ENCODE data around the gene XRCC1. TPM values are rescaled to one million over a fixed set of nuclear protein-coding genes. Genes with fewer than 3 reads are reported as not detected.
"Not testable (repeated sequence)": the region's sequence is repeated elsewhere in the genome, so short reads cannot be mapped to it uniquely, and the experiment has no call there.

Gene XRCC1
- total and polyA plus RNA-seq, 3 experiments from 2014 or later: 31.4 to 37.2 (median 37.0) TPM

DNA sequence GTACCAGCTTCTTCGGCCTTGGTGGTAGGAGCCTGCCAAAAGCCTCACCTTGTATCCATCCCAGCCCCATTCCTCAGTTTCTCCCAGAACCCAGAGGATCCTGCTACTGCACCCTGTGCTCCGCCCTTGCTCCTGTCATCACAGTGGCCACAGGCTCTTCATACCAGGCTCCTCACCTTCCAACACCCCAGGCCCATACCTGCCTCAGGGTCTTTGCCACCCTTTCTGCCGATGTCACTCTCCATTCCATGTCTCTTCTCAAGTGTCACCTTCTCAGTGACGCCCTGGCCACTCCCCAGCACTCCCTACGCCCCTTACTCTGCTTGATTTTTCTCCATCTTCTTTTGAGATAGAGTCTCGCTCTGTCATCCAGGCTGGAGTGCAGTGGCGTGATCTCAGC is 34.5 kb upstream of the XRCC1 start:
- ChIA-PET CTCF (interaction anchor here (1.3 kb wide), 1 partner anchor 55 kb away, joined by 3 read pairs; no protein-coding TSS in a partner anchor), POLR2A (no interaction called here)
- H3K27ac Mint-ChIP-seq: peak overlapping the region in 4 of 8 donors; percentile 27 to 66 (median 42)

DNA sequence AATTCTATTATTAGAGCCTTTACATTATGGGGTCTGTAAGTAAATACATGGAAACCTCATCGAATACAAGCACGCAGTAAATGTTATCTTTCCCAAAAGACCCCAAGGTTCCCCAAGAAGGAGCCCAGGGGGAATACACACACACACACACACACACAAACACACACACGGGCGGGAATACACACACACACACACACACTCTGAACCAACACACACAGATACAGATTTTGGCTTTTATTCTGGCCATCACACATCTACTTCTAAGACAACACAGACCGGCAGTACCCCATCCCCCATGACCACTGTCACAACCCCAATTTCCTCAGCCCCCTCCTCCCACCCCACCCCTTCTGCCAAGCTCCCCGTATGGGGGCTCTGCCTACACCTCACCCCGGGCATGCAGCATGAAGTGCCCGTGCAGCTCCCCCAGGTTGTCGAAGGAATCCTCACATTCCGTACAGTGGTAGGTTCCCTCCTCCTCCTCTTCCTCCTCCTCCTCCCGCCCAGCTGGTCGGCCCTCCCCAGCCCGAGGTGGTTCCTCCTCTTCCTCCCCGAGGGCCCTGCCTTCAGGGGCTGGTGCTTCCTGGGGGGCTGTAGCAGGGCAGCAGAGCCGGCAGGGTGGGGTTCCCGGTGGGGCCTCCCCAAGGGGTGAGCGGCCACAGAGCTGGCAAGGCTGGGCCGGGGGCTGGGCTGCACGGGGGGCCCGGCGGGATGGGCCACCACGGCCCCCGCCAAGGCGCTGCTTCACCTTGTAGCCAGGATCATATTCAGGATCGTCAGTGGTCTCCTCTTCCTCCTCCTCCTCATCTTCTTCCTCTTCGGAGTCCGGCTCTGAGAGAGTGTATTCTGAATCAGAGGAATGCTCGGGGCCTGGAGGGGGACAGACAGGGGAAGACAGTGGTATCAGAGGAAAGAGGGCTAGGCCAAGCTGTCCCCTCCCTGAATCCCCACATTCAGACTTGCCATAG is 32.2 kb upstream of the XRCC1 start:
- no peak overlapping the region for H3K4me3 Mint-ChIP-seq
- no peak for DNase-seq
- no peaks in the 10 kb centered on the region for H3K9me3 ChIP-seq (ENCODE audit: low read length)
- no peaks in the 10 kb centered on the region for H3K27me3 ChIP-seq (ENCODE audit: insufficient read depth, low read length, poor library complexity, severe bottlenecking)
- peak overlapping the region in 5 of 8 donors; percentile 6 to 90 (median 56) for H3K27ac Mint-ChIP-seq
- no peaks in the 10 kb centered on the region for H3K4me1 ChIP-seq (ENCODE audit: insufficient read depth, low read length)
- CTCF ChIA-PET: interaction anchor here (1.1 to 1.3 kb wide), 2 partner anchors 12 to 48 kb away, joined by 3 read pairs; partner anchors contain the start of gene IRGQ
- H3K27ac ChIP-seq (ENCODE audit: low read depth, low read length): no peak overlapping the region
- H3K36me3 Mint-ChIP-seq: peaks cover 0 to 51% (median 11%) of the 10 kb centered on the region in 3 donors
- H3K27me3 Mint-ChIP-seq: no peaks in the 10 kb centered on the region
- no peak overlapping the region for H3K4me3 ChIP-seq (ENCODE audit: low read length)
- H3K4me1 Mint-ChIP-seq: peaks cover 8 to 13% (median 12%) of the 10 kb centered on the region in 3 donors
- POLR2A ChIA-PET: no interaction called here
- no peaks in the 10 kb centered on the region for H3K9me3 Mint-ChIP-seq
- H3K36me3 ChIP-seq (ENCODE audit: insufficient read depth, low read length): peaks cover 5% of the 10 kb centered on the region

More for the DNA sequence above, 34.5 kb upstream of the XRCC1 start:
- H3K27me3 Mint-ChIP-seq: no peaks in the 10 kb centered on the region
- peaks cover 25 to 32% (median 26%) of the 10 kb centered on the region in 3 donors for H3K4me1 Mint-ChIP-seq
- H3K36me3 Mint-ChIP-seq: peaks cover 0 to 60% (median 16%) of the 10 kb centered on the region in 3 donors
- no peak overlapping the region for H3K4me3 Mint-ChIP-seq
- DNase-seq: no peak
- H3K27ac ChIP-seq (ENCODE audit: low read depth, low read length): no peak overlapping the region
- H3K9me3 Mint-ChIP-seq: no peaks in the 10 kb centered on the region
- H3K36me3 ChIP-seq (ENCODE audit: insufficient read depth, low read length): peaks cover 5% of the 10 kb centered on the region
- no peak overlapping the region for H3K4me3 ChIP-seq (ENCODE audit: low read length)
- H3K9me3 ChIP-seq (ENCODE audit: low read length): no peaks in the 10 kb centered on the region
- H3K27me3 ChIP-seq (ENCODE audit: insufficient read depth, low read length, poor library complexity, severe bottlenecking): no peaks in the 10 kb centered on the region
- no peaks in the 10 kb centered on the region for H3K4me1 ChIP-seq (ENCODE audit: insufficient read depth, low read length)

GRCh38 chr19:43606569-43607229 is 31.4 kb upstream of the XRCC1 start:
- H3K27ac Mint-ChIP-seq: peak overlapping the region in 3 of 8 donors; percentile 56 to 90 (median 71)

DNA sequence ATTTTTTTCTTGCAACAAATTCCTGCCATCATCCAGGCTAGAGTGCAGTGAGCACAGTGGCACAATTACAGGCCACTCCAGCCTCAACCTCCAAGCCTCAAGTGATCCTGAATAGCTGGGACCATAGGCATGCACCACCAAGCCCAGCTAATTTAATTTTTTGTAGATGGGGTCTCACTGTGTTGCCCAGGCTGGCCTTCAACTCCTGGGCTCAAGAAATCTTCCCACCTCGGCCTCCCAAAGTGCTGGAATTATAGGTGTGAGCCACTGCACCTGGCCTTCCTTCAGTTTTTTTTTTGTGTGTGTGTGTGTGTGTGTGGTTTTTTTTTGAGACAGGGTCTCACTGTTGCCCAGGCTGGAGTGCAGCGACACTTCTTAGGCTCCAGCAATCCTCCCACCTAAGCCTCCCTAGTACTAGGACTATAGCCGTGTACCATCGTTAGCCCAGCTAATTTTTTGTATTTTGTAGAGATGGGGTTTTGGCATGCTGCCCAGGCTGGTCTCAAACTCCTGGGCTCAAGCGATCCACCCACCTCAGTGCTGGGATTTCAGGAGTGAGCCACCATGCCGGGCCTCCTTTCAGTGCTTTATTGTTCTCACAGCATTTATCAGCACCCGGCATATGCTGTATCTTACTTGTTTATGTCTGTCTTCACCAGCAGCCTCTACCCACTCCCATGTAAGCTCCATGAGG is 30.7 kb upstream of the XRCC1 start:
- Mint-ChIP-seq H3K9me3 (no peaks in the 10 kb centered on the region), H3K36me3 (peaks cover 0 to 54% (median 7%) of the 10 kb centered on the region in 3 donors), H3K4me1 (peaks cover 3 to 9% (median 7%) of the 10 kb centered on the region in 3 donors), H3K27me3 (no peaks in the 10 kb centered on the region), H3K4me3 (no peak overlapping the region), H3K27ac (peak overlapping the region in 1 of 8 donors; percentile 87)
- Histone ChIP-seq H3K9me3 (ENCODE audit: low read length) (no peaks in the 10 kb centered on the region), H3K36me3 (ENCODE audit: insufficient read depth, low read length) (no peaks in the 10 kb centered on the region), H3K4me3 (ENCODE audit: low read length) (no peak overlapping the region), H3K4me1 (ENCODE audit: insufficient read depth, low read length) (no peaks in the 10 kb centered on the region), H3K27me3 (ENCODE audit: insufficient read depth, low read length, poor library complexity, severe bottlenecking) (no peaks in the 10 kb centered on the region), H3K27ac (ENCODE audit: low read depth, low read length) (no peak overlapping the region)
- ChIA-PET POLR2A (no interaction called here), CTCF (interaction anchor here (1.1 to 1.3 kb wide), 2 partner anchors 11 to 47 kb away, joined by 3 read pairs; partner anchors contain the start of gene IRGQ)
- no peak for DNase-seq

More at GRCh38 chr19:43606569-43607229, 31.4 kb upstream of the XRCC1 start:
- H3K36me3 ChIP-seq (ENCODE audit: insufficient read depth, low read length): peaks cover 1% of the 10 kb centered on the region
- H3K4me3 Mint-ChIP-seq: no peak overlapping the region
- H3K27me3 ChIP-seq (ENCODE audit: insufficient read depth, low read length, poor library complexity, severe bottlenecking): no peaks in the 10 kb centered on the region
- H3K9me3 Mint-ChIP-seq: no peaks in the 10 kb centered on the region
- peaks cover 0 to 51% (median 7%) of the 10 kb centered on the region in 3 donors for H3K36me3 Mint-ChIP-seq
- DNase-seq: no peak
- ChIA-PET CTCF (interaction anchor here (1.1 to 1.3 kb wide), 2 partner anchors 11 to 48 kb away, joined by 3 read pairs; partner anchors contain the start of gene IRGQ), POLR2A (no interaction called here)
- no peaks in the 10 kb centered on the region for H3K9me3 ChIP-seq (ENCODE audit: low read length)
- H3K27me3 Mint-ChIP-seq: no peaks in the 10 kb centered on the region
- H3K4me1 ChIP-seq (ENCODE audit: insufficient read depth, low read length): no peaks in the 10 kb centered on the region
- H3K4me1 Mint-ChIP-seq: peaks cover 3 to 10% (median 7%) of the 10 kb centered on the region in 3 donors
- no peak overlapping the region for H3K27ac ChIP-seq (ENCODE audit: low read depth, low read length)
- no peak overlapping the region for H3K4me3 ChIP-seq (ENCODE audit: low read length)

GRCh38 chr19:43600326-43600725 is 25.0 kb upstream of the XRCC1 start:
- H3K4me1 Mint-ChIP-seq: peaks cover 29 to 33% (median 30%) of the 10 kb centered on the region in 3 donors
- DNase-seq; H3K27me3 Mint-ChIP-seq; POLR2A ChIA-PET; H3K27ac ChIP-seq (ENCODE audit: low read depth, low read length); H3K4me3 Mint-ChIP-seq; H3K9me3 ChIP-seq (ENCODE audit: low read length); H3K36me3 ChIP-seq (ENCODE audit: insufficient read depth, low read length); H3K9me3 Mint-ChIP-seq; H3K4me3 ChIP-seq (ENCODE audit: low read length); H3K27me3 ChIP-seq (ENCODE audit: insufficient read depth, low read length, poor library complexity, severe bottlenecking): not testable (repeated sequence)
- H3K36me3 Mint-ChIP-seq: peaks cover 0 to 74% (median 2%) of the 10 kb centered on the region in 3 donors
- peak overlapping the region in 4 of 8 donors; percentile 6 to 59 (median 44) for H3K27ac Mint-ChIP-seq
- CTCF ChIA-PET: interaction anchor here (1.3 kb wide), 1 partner anchor 67 kb away, joined by 3 read pairs; the partner anchor contains the start of gene ZNF575
- H3K4me1 ChIP-seq (ENCODE audit: insufficient read depth, low read length): peaks cover 21% of the 10 kb centered on the region

DNA sequence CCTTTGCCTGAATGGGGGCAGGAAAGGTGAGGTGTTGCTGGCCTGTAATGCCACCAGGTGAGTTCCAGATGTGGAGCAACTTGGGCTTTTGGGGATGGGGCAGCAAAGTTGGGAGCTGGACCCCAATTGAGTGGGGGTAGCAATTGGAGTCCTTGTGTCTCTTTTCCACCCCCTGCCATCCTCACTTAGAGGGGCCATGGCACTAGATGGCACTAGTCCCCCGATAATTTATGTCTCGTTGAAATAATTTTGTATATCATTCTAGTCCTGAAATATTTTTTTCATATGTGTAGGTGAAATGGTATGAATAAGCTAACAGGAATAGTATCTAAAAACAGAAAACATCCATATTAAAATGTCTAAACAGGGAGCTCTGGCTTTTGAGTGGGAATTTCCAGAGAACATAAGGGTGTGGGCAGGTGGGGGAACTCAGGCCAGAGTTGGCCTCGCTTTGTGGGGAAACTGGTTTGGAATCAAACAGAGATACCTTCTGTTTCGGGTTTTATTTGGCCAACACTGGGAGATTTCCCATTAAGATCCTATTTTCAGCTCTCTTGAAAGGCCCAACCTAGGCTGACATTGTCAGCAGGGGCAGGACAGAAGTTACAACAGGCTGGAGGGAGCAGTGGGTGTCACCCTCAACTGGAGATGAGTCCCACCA is 24.4 kb upstream of the XRCC1 start:
- Mint-ChIP-seq H3K4me1 (peaks cover 31 to 36% (median 33%) of the 10 kb centered on the region in 3 donors), H3K27me3 (peaks cover 0 to 4% of the 10 kb centered on the region in 2 donors), H3K9me3 (no peaks in the 10 kb centered on the region), H3K27ac (peak overlapping the region in 6 of 8 donors; percentile 6 to 59 (median 38)), H3K36me3 (peaks cover 0 to 72% (median 2%) of the 10 kb centered on the region in 3 donors), H3K4me3 (no peak overlapping the region)
- Histone ChIP-seq H3K36me3 (ENCODE audit: insufficient read depth, low read length) (peaks cover 7% of the 10 kb centered on the region), H3K9me3 (ENCODE audit: low read length) (no peaks in the 10 kb centered on the region), H3K4me3 (ENCODE audit: low read length) (no peak overlapping the region), H3K4me1 (ENCODE audit: insufficient read depth, low read length) (peaks cover 26% of the 10 kb centered on the region), H3K27ac (ENCODE audit: low read depth, low read length) (no peak overlapping the region), H3K27me3 (ENCODE audit: insufficient read depth, low read length, poor library complexity, severe bottlenecking) (no peaks in the 10 kb centered on the region)
- ChIA-PET CTCF (interaction anchor here (1.3 kb wide), 1 partner anchor 67 kb away, joined by 3 read pairs; the partner anchor contains the start of gene ZNF575), POLR2A (interaction anchor here (0.6 kb wide), 1 partner anchor 21 kb away, joined by 4 read pairs; no protein-coding TSS in a partner anchor)
- DNase-seq: no peak

Measured in CD8-positive, alpha-beta memory T cell (primary cell).